HepG2 (cell line): Measurements from ENCODE around the gene CACNA2D3.

ENCODE experiments used
- CREB1 ChIP-seq, 2 experiments: fragments of 450-650 bp in 1 of 2; IDR thresholded peaks; 2 replicates each; pipeline ENCODE4 v1.6.1; 2016 to 2017; ENCODE audit warnings: control low read depth in 1 of 2, mild to moderate bottlenecking in 1 of 2, missing compliant biosample characterization in 1 of 2, missing genetic modification characterization in 1 of 2
- ETV6 ChIP-seq: sonication (generic); formaldehyde crosslinking; conservative IDR thresholded peaks from 2 replicates; pipeline ENCODE4 v1.4.0; 2020; ENCODE audit warnings: missing genetic modification reagents
- HDAC2 ChIP-seq: sonication (generic); formaldehyde crosslinking; IDR thresholded peaks from 2 replicates; pipeline ENCODE4 v1.4.0; 2020; ENCODE audit warnings: missing genetic modification reagents
- KAT7 ChIP-seq: IDR thresholded peaks from 2 replicates; pipeline ENCODE4 v1.6.1; 2018; ENCODE audit warnings: borderline replicate concordance, missing compliant biosample characterization
- KDM1A ChIP-seq: IDR thresholded peaks from 2 replicates; pipeline ENCODE4 v1.6.1; 2016; ENCODE audit warnings: missing compliant biosample characterization
- LCORL ChIP-seq, 2 experiments: fragments of 450-650 bp in 1 of 2; sonication (generic) in 1 of 2; formaldehyde crosslinking in 1 of 2; IDR thresholded peaks; 2 replicates each; pipeline versions ENCODE4 v1.5.0 to v1.6.1; 2017 to 2020; ENCODE audit warnings: antibody characterized with exemption in 1 of 2, missing genetic modification reagents in 1 of 2
- TBL1XR1 ChIP-seq: fragments of 150-350 bp; IDR thresholded peaks from 2 replicates; pipeline ENCODE4 v1.6.1; 2014; ENCODE audit warnings: borderline replicate concordance, low read length; ENCODE audit not compliant: partially characterized antibody
- ZNF678 ChIP-seq: sonication (generic); formaldehyde crosslinking; IDR thresholded peaks from 2 replicates; pipeline ENCODE4 v1.4.0; 2020; ENCODE audit warnings: mild to moderate bottlenecking, missing genetic modification reagents
- ZZZ3 ChIP-seq: sonication (generic); formaldehyde crosslinking; IDR thresholded peaks from 2 replicates; pipeline ENCODE4 v1.4.0; 2020; ENCODE audit warnings: missing genetic modification reagents, mild to moderate bottlenecking, borderline replicate concordance
- TF ChIP-seq, protein P1 (sequence below): IDR thresholded peaks from 2 replicates; pipeline ENCODE4 v1.6.1; 2016; ENCODE audit warnings: missing compliant biosample characterization, missing genetic modification reagents, borderline replicate concordance
- TF ChIP-seq, protein P2 (sequence below): sonication (generic); formaldehyde crosslinking; IDR thresholded peaks from 2 replicates; pipeline ENCODE4 v1.5.0; 2020; ENCODE audit warnings: mild to moderate bottlenecking, missing genetic modification reagents, moderate library complexity
- TF ChIP-seq, protein P3 (sequence below): sonication (generic); formaldehyde crosslinking; IDR thresholded peaks from 2 replicates; pipeline ENCODE4 v1.5.0; 2020; ENCODE audit warnings: mild to moderate bottlenecking, missing genetic modification reagents

DNA sequence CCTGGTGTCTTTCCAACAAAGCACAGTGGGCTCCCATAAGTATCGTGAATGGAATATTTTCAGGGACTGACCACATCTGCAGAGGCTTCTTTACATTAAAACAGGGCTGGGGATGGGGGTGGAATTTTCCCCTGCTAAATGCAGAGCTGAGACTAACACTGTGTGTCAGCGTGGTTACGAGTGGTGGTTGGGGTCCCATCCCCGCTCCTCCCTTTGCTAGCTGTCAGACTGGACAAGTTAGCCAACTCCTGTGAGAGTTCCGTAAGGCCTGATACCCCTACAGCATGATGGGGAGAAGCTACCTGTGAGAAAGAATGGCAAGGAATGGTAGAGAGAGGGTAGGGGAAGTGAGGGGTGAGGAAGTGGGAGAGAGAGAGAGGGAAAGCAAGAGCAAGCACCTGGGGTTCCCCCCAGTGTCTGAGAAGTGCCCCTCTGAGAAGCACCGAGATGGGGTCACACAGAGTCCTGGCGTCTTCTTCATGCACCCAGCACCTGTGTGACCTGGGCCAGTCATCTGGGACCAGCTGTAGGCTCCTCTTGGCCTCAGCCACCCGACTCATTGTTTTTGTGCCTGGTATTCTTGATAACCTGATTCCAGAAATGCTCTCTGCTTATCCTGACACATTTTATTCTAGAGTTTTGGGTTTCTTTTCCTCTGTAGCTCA lies 395.8 kb downstream of the CACNA2D3 start:
- no peak for TF ChIP-seq ZNF678 (CRISPR knock-in tag)
- TF ChIP-seq TBL1XR1, result no peak
- TF ChIP-seq, protein P1, sequence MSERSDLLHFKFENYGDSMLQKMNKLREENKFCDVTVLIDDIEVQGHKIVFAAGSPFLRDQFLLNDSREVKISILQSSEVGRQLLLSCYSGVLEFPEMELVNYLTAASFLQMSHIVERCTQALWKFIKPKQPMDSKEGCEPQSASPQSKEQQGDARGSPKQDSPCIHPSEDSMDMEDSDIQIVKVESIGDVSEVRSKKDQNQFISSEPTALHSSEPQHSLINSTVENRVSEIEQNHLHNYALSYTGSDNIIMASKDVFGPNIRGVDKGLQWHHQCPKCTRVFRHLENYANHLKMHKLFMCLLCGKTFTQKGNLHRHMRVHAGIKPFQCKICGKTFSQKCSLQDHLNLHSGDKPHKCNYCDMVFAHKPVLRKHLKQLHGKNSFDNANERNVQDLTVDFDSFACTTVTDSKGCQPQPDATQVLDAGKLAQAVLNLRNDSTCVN, result no peak
- TF ChIP-seq KDM1A (CRISPR knock-in tag), result no peak
- no peak for TF ChIP-seq LCORL (IDR thresholded peaks at IDR 0.05)
- no peak for TF ChIP-seq LCORL (CRISPR knock-in tag; IDR thresholded peaks at IDR 0.05)
- no peak for TF ChIP-seq HDAC2
- no peak for TF ChIP-seq CREB1 (IDR thresholded peaks at IDR 0.05)
- TF ChIP-seq CREB1 (CRISPR knock-in tag; IDR thresholded peaks at IDR 0.05), result no peak
- TF ChIP-seq, protein P2, sequence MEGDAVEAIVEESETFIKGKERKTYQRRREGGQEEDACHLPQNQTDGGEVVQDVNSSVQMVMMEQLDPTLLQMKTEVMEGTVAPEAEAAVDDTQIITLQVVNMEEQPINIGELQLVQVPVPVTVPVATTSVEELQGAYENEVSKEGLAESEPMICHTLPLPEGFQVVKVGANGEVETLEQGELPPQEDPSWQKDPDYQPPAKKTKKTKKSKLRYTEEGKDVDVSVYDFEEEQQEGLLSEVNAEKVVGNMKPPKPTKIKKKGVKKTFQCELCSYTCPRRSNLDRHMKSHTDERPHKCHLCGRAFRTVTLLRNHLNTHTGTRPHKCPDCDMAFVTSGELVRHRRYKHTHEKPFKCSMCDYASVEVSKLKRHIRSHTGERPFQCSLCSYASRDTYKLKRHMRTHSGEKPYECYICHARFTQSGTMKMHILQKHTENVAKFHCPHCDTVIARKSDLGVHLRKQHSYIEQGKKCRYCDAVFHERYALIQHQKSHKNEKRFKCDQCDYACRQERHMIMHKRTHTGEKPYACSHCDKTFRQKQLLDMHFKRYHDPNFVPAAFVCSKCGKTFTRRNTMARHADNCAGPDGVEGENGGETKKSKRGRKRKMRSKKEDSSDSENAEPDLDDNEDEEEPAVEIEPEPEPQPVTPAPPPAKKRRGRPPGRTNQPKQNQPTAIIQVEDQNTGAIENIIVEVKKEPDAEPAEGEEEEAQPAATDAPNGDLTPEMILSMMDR (CRISPR knock-in tag), result no peak
- TF ChIP-seq ZZZ3 (CRISPR knock-in tag), result no peak
- TF ChIP-seq, protein P3, sequence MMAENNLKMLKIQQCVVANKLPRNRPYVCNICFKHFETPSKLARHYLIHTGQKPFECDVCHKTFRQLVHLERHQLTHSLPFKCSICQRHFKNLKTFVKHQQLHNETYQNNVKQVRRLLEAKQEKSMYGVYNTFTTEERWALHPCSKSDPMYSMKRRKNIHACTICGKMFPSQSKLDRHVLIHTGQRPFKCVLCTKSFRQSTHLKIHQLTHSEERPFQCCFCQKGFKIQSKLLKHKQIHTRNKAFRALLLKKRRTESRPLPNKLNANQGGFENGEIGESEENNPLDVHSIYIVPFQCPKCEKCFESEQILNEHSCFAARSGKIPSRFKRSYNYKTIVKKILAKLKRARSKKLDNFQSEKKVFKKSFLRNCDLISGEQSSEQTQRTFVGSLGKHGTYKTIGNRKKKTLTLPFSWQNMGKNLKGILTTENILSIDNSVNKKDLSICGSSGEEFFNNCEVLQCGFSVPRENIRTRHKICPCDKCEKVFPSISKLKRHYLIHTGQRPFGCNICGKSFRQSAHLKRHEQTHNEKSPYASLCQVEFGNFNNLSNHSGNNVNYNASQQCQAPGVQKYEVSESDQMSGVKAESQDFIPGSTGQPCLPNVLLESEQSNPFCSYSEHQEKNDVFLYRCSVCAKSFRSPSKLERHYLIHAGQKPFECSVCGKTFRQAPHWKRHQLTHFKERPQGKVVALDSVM (CRISPR knock-in tag), result no peak
- TF ChIP-seq ETV6, result no peak
- no peak for TF ChIP-seq KAT7 (CRISPR knock-in tag)
